NCI-H226 (cell line): ENCODE measurements around the gene MTUS2.
A peak's percentile ranks its signal among the peaks of the same experiment; 100 is the strongest.

ENCODE experiments used
- DNase-seq: peaks from one replicate; pipeline ENCODE4 v3.0.0-alpha.2; 2015

Gene MTUS2

GRCh38 chr13:29115842-29116241 lies 295.7 kb downstream of the MTUS2 start:
- DNase-seq = no peak

- no peak for DNase-seq
Observed at GRCh38 chr13:29117663-29118062, 297.5 kb downstream of the MTUS2 start.

- no peak for DNase-seq
Observed at GRCh38 chr13:29118471-29118870, 298.3 kb downstream of the MTUS2 start.

- DNase-seq = no peak
Observed at GRCh38 chr13:29125191-29125933, 305.2 kb downstream of the MTUS2 start.

- no peak for DNase-seq
Observed at GRCh38 chr13:29125934-29126424, 305.8 kb downstream of the MTUS2 start.

- no peak for DNase-seq
Observed at GRCh38 chr13:29129616-29130015, 309.5 kb downstream of the MTUS2 start.

GRCh38 chr13:29131159-29131558 lies 311.0 kb downstream of the MTUS2 start:
- DNase-seq = no peak

- DNase-seq = no peak
Observed at GRCh38 chr13:29131881-29132668, 311.9 kb downstream of the MTUS2 start.

- DNase-seq = no peak
Observed at GRCh38 chr13:29136341-29136740, 316.2 kb downstream of the MTUS2 start.

- DNase-seq = no peak
Observed at GRCh38 chr13:29137016-29137415, 316.9 kb downstream of the MTUS2 start.

- DNase-seq = no peak
Observed at GRCh38 chr13:29137995-29138394, 317.9 kb downstream of the MTUS2 start.

GRCh38 chr13:29140277-29140676 lies 320.1 kb downstream of the MTUS2 start:
- peak; percentile 76 for DNase-seq

- no peak for DNase-seq
Observed at GRCh38 chr13:29143847-29144246, 323.7 kb downstream of the MTUS2 start.

GRCh38 chr13:29154390-29154789 lies 334.3 kb downstream of the MTUS2 start:
- DNase-seq = no peak

- no peak for DNase-seq
Observed at GRCh38 chr13:29156136-29156535, 336.0 kb downstream of the MTUS2 start.

- no peak for DNase-seq
Observed at GRCh38 chr13:29159871-29160270, 339.7 kb downstream of the MTUS2 start.

- DNase-seq = no peak
Observed at GRCh38 chr13:29160862-29161261, 340.7 kb downstream of the MTUS2 start.

GRCh38 chr13:29161676-29162075 lies 341.5 kb downstream of the MTUS2 start:
- DNase-seq = no peak

- peak; percentile 42 for DNase-seq
Observed at GRCh38 chr13:29162638-29163235, 342.6 kb downstream of the MTUS2 start.

GRCh38 chr13:29164116-29164515 lies 344.0 kb downstream of the MTUS2 start:
- no peak for DNase-seq

- DNase-seq = peak; percentile 38
Observed at GRCh38 chr13:29165216-29165615, 345.1 kb downstream of the MTUS2 start.

GRCh38 chr13:29165840-29166239 lies 345.7 kb downstream of the MTUS2 start:
- peak; percentile 36 for DNase-seq

- no peak for DNase-seq
Observed at GRCh38 chr13:29170436-29171082, 350.4 kb downstream of the MTUS2 start.
